Transverse colon (tissue), 3 donors: ENCODE results near the gene GLRA1.

ENCODE experiments used
- CTCF ChIP-seq, 5 experiments: fragments of 200-600 bp in 3 of 5; fragments of 450-650 bp in 2 of 5; sonication (generic) in 3 of 5; IDR thresholded peaks; 1 replicate in 2 of 5; 2 replicates in 3 of 5; pipeline ENCODE4 v1.5.1; 2016 to 2017; ENCODE audit warnings: antibody characterized with exemption in 5 of 5, inconsistent platforms in 3 of 5, mild to moderate bottlenecking in 2 of 5, moderate library complexity in 1 of 5
- EP300 ChIP-seq: sonication (generic); formaldehyde crosslinking; IDR thresholded peaks from one replicate; pipeline ENCODE4 v1.6.1; 2017; ENCODE audit warnings: antibody characterized with exemption, low read depth

DNA sequence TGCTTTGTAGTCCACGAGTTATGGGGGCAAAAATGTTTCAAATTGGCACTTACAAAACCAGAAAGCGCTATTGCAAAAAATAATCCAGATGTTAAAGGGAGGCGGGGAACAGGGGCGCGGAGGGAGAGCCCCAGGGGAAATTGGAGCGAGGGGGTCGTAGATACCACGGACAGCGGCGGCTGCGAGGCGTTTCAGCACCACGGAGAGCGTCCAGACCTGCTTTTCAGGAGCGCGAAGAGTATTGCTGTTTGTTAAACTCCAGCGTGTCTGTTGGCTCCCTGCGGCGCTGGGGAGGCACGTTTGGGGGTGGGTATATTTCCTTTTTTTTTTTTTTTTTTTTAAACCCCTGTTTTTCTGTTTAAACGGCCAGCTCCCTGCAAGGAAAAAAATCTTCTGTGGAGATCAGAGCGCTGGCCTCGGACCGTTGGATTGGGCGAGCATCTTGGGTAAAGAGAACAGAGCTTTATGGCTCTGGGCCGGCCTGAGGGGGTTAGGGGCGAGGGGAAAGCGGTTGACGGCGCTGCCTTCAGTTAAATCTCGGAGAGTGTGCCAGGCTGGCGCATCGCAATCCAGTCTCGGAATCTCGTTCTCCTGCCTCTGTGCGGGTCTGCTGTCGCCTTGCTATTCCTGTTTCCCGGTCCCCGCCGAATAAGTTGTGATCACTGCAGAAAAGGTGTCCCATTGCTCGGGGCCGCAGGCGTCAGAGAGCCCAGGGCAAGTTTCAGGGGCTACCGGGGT lies at the start of gene GLRA1:
- TF ChIP-seq CTCF (IDR thresholded peaks at IDR 0.05) (no peak), EP300 (no peak)
